HEK293 (cell line): Measurements from ENCODE around the gene ESRRA.

Source experiments
- CTCF ChIA-PET: fragments of 350-600 bp; formaldehyde crosslinking; extraction: SDS; loops from one replicate; lab custom pipeline; 2021; ENCODE audit warnings: antibody characterized with exemption; lab: Yijun Ruan, JAX
- POLR2A ChIA-PET: fragments of 300-600 bp; formaldehyde crosslinking; extraction: SDS; loops from one replicate; lab custom pipeline; 2020; ENCODE audit warnings: antibody characterized with exemption, inconsistent platforms; lab: Yijun Ruan, JAX
- H3K27ac ChIP-seq: fragments of 200-500 bp; sonication (Bioruptor generic); 2 replicates; pipeline ENCODE4 v1.5.1; 2014; ENCODE audit warnings: low read depth, low read length, control low read depth, inconsistent platforms; ENCODE audit errors: extremely low read depth
- H3K36me3 ChIP-seq, 2 experiments: fragments of 200-500 bp in 1 of 2; sonication (Bioruptor generic) in 1 of 2; 1 replicate in 1 of 2; 2 replicates in 1 of 2; pipeline ENCODE4 v1.5.1; 2014 to 2017; ENCODE audit warnings: inconsistent platforms in 2 of 2, low read length in 2 of 2; ENCODE audit not compliant: control insufficient read depth in 2 of 2, insufficient read depth in 1 of 2
- H3K4me1 ChIP-seq: fragments of 200-500 bp; sonication (Bioruptor generic); 2 replicates; pipeline ENCODE4 v1.5.1; 2014; ENCODE audit warnings: mild to moderate bottlenecking, low read length, inconsistent platforms; ENCODE audit not compliant: control insufficient read depth, insufficient read depth
- H3K4me3 ChIP-seq: 2 replicates; pipeline ENCODE4 v1.5.1; 2011; ENCODE audit warnings: low read depth, mild to moderate bottlenecking, control low read depth, low read length, moderate library complexity
- H3K9me3 ChIP-seq: fragments of 200-500 bp; sonication (Bioruptor generic); 2 replicates; pipeline ENCODE4 v1.5.1; 2014; ENCODE audit warnings: low read depth, low read length, inconsistent platforms; ENCODE audit not compliant: control insufficient read depth, insufficient read depth
- BCL11A ChIP-seq: fragments of 450-650 bp; formaldehyde crosslinking; IDR thresholded peaks from 2 replicates; pipeline ENCODE4 v1.5.1; 2016; ENCODE audit warnings: low read depth, missing biosample characterization, missing genetic modification characterization
- HOXC10 ChIP-seq: sonication (generic); formaldehyde crosslinking; IDR thresholded peaks from 2 replicates; pipeline ENCODE4 v1.8.1; 2023; ENCODE audit warnings: mild to moderate bottlenecking, missing genetic modification reagents
- HOXD13 ChIP-seq: sonication (generic); formaldehyde crosslinking; IDR thresholded peaks from 2 replicates; pipeline ENCODE4 v1.8.0; 2022; ENCODE audit warnings: missing genetic modification reagents, borderline replicate concordance
- KLF16 ChIP-seq: fragments of 450-650 bp; formaldehyde crosslinking; IDR thresholded peaks from 2 replicates; pipeline ENCODE4 v1.5.1; 2017; ENCODE audit warnings: missing biosample characterization, missing genetic modification characterization
- KLF8 ChIP-seq: fragments of 450-650 bp; formaldehyde crosslinking; IDR thresholded peaks from 2 replicates; pipeline ENCODE4 v1.5.1; 2016; ENCODE audit warnings: missing biosample characterization, missing genetic modification characterization
- MZF1 ChIP-seq: fragments of 450-650 bp; formaldehyde crosslinking; IDR thresholded peaks from 2 replicates; pipeline ENCODE4 v1.5.1; 2017; ENCODE audit warnings: missing biosample characterization, missing genetic modification characterization, borderline replicate concordance
- OVOL3 ChIP-seq: fragments of 450-650 bp; formaldehyde crosslinking; IDR thresholded peaks from 2 replicates; pipeline ENCODE4 v1.5.1; 2016; ENCODE audit warnings: missing biosample characterization, missing genetic modification characterization
- TRIM28 ChIP-seq: IDR thresholded peaks from 2 replicates; pipeline ENCODE4 v1.6.1; 2011; ENCODE audit warnings: low read length, control low read depth, borderline replicate concordance
- ZNF10 ChIP-seq: fragments of 450-650 bp; formaldehyde crosslinking; IDR thresholded peaks from 2 replicates; pipeline ENCODE4 v1.5.1; 2017; ENCODE audit warnings: missing biosample characterization, missing genetic modification characterization
- ZNF114 ChIP-seq: fragments of 450-650 bp; formaldehyde crosslinking; IDR thresholded peaks from 2 replicates; pipeline ENCODE4 v1.5.0; 2017; ENCODE audit warnings: missing biosample characterization, missing genetic modification characterization
- ZNF140 ChIP-seq: fragments of 450-650 bp; formaldehyde crosslinking; IDR thresholded peaks from 2 replicates; pipeline ENCODE4 v1.5.1; 2016; ENCODE audit warnings: missing biosample characterization, missing genetic modification characterization
- ZNF146 ChIP-seq: fragments of 450-650 bp; formaldehyde crosslinking; IDR thresholded peaks from 2 replicates; pipeline ENCODE4 v1.5.1; 2016; ENCODE audit warnings: missing biosample characterization, missing genetic modification characterization
- ZNF157 ChIP-seq: fragments of 450-650 bp; formaldehyde crosslinking; IDR thresholded peaks from 2 replicates; pipeline ENCODE4 v1.5.1; 2016; ENCODE audit warnings: missing biosample characterization, missing genetic modification characterization
- ZNF202 ChIP-seq: fragments of 450-650 bp; formaldehyde crosslinking; IDR thresholded peaks from 2 replicates; pipeline ENCODE4 v1.5.1; 2016; ENCODE audit warnings: missing biosample characterization, missing genetic modification characterization, borderline replicate concordance
- ZNF211 ChIP-seq: fragments of 450-650 bp; formaldehyde crosslinking; IDR thresholded peaks from 2 replicates; pipeline ENCODE4 v1.5.1; 2016; ENCODE audit warnings: low read depth, missing biosample characterization, missing genetic modification characterization
- ZNF23 ChIP-seq: fragments of 450-650 bp; formaldehyde crosslinking; IDR thresholded peaks from 2 replicates; pipeline ENCODE4 v1.5.1; 2016; ENCODE audit warnings: missing biosample characterization, missing genetic modification characterization, borderline replicate concordance
- ZNF26 ChIP-seq: fragments of 450-650 bp; formaldehyde crosslinking; IDR thresholded peaks from 2 replicates; pipeline ENCODE4 v1.5.1; 2016; ENCODE audit warnings: missing biosample characterization, missing genetic modification characterization
- ZNF280C ChIP-seq: fragments of 450-650 bp; formaldehyde crosslinking; IDR thresholded peaks from 2 replicates; pipeline ENCODE4 v1.5.1; 2016; ENCODE audit warnings: missing biosample characterization, missing genetic modification characterization
- ZNF324 ChIP-seq: fragments of 450-650 bp; formaldehyde crosslinking; IDR thresholded peaks from 2 replicates; pipeline ENCODE4 v1.5.1; 2016; ENCODE audit warnings: missing biosample characterization, missing genetic modification characterization
- ZNF449 ChIP-seq: fragments of 450-650 bp; formaldehyde crosslinking; IDR thresholded peaks from 2 replicates; pipeline ENCODE4 v1.5.1; 2017; ENCODE audit warnings: missing biosample characterization, mild to moderate bottlenecking, missing genetic modification characterization, moderate library complexity
- ZNF600 ChIP-seq: fragments of 450-650 bp; formaldehyde crosslinking; IDR thresholded peaks from 2 replicates; pipeline ENCODE4 v1.5.1; 2016; ENCODE audit warnings: missing biosample characterization, missing genetic modification characterization
- ZNF610 ChIP-seq: fragments of 450-650 bp; formaldehyde crosslinking; IDR thresholded peaks from 2 replicates; pipeline ENCODE4 v1.5.1; 2016; ENCODE audit warnings: missing biosample characterization, missing genetic modification characterization, borderline replicate concordance
- ZNF621 ChIP-seq: fragments of 450-650 bp; formaldehyde crosslinking; IDR thresholded peaks from 2 replicates; pipeline ENCODE4 v1.5.1; 2017; ENCODE audit warnings: missing biosample characterization, missing genetic modification characterization
- ZNF670 ChIP-seq: fragments of 450-650 bp; formaldehyde crosslinking; IDR thresholded peaks from 2 replicates; pipeline ENCODE4 v1.5.1; 2016; ENCODE audit warnings: missing biosample characterization, missing genetic modification characterization, low read depth
- ZNF677 ChIP-seq: fragments of 450-650 bp; IDR thresholded peaks from 2 replicates; pipeline ENCODE4 v1.5.0; 2018; ENCODE audit warnings: missing biosample characterization, mild to moderate bottlenecking, missing genetic modification characterization, moderate library complexity
- ZNF692 ChIP-seq: fragments of 450-650 bp; formaldehyde crosslinking; IDR thresholded peaks from 2 replicates; pipeline ENCODE4 v1.5.1; 2016; ENCODE audit warnings: missing biosample characterization, missing genetic modification characterization
- ZNF76 ChIP-seq: fragments of 450-650 bp; formaldehyde crosslinking; IDR thresholded peaks from 2 replicates; pipeline ENCODE4; 2016; ENCODE audit warnings: low read depth, missing biosample characterization, missing genetic modification characterization, borderline replicate concordance
- ZNF837 ChIP-seq: fragments of 450-650 bp; formaldehyde crosslinking; IDR thresholded peaks from 2 replicates; pipeline ENCODE4 v1.5.1; 2016; ENCODE audit warnings: missing biosample characterization, missing genetic modification characterization
- ZXDB ChIP-seq: fragments of 450-650 bp; formaldehyde crosslinking; IDR thresholded peaks from 2 replicates; pipeline ENCODE4 v1.5.1; 2016; ENCODE audit warnings: missing biosample characterization, missing genetic modification characterization

The ESRRA gene

GRCh38 chr11:64316672-64317324 lies 11.5 kb downstream of the ESRRA start (continued):
- TF ChIP-seq ZNF449 (no peak), ZNF10 (tag by site-specific recombination) (peak; percentile 65), ZNF23 (tag by site-specific recombination) (no peak), MZF1 (tag by site-specific recombination) (no peak), ZNF610 (peak; percentile 79; the same call in 1 of the 2 replicates), ZNF600 (tag by site-specific recombination) (0 out of 2 replicates have a peak, but pooled peaks have one; percentile 46), ZXDB (tag by site-specific recombination) (no peak), KLF8 (tag by site-specific recombination) (0 out of 2 replicates have a peak, but pooled peaks have one; percentile 67), BCL11A (tag by site-specific recombination) (no peak; the same call in 1 of the 2 replicates), TRIM28 (no peak)

DNA sequence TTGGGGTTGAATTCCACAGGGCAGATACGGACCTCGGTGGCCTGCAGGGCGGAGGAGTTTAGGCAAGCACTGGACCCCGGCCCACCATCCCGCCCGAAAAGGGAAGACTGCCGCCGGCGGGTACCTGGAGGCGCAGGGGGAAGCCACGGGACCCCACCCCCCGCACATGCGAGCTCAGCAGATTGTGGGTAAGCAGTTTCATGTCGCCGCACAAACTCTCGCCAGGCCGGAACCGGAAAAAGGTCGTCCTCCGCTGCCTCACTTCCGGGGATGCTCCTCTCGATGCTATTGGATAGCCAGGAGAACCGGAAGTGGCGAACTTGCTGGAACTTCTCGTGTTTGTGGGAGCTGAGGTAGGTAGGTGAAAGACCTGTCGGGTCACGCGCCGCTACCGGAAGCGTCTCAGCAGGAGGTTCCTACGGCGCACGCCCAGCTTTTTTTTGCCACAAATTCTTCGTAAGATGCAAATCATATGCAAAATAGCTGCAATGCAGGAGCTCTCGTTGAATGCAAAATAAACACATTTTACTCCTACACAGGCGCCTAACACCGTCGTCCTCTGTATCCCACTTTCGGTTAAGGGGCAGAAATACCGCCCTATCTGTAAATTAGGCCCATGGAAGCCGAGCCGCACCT lies 12.1 kb downstream of the ESRRA start, which contains the start of gene TRMT112:
TSS of gene TRMT112 (minus strand) at position 235 of the 636 bp plus-strand sequence. CDS start at position 202, 33 bp downstream.
- CTCF ChIA-PET: interaction anchor here (0.6 to 5.0 kb wide), 27 partner anchors 10 to 1645 kb away, joined by 3 to 85 read pairs (median 4); partner anchors contain the start of genes CCDC88B and LBHD1
- Histone ChIP-seq H3K27ac (peak within 1 kb of the TSS; percentile 88), H3K4me1 (no peaks in the 10 kb centered on the region), H3K9me3 (no peaks in the 10 kb centered on the region), H3K4me3 (peak within 1 kb of the TSS; percentile 90), H3K36me3 (peaks cover 0 to 58% of the 10 kb centered on the region in 2 experiments; a peak in 1 of 3 replicates)
- POLR2A ChIA-PET: interaction anchor here (0.6 to 4.0 kb wide), 34 partner anchors 8 to 136 kb away, joined by 3 to 43 read pairs (median 4); partner anchors contain the start of genes BAD, ESRRA, FKBP2 and PPP1R14B
- TF ChIP-seq HOXC10 (no peak), ZNF692 (tag by site-specific recombination) (no peak), ZNF837 (tag by site-specific recombination) (no peak), ZNF146 (tag by site-specific recombination) (no peak), ZNF670 (tag by site-specific recombination) (no peak), HOXD13 (CRISPR knock-in tag) (no peak), ZNF324 (tag by site-specific recombination) (no peak), ZNF211 (tag by site-specific recombination) (no peak), ZNF76 (tag by site-specific recombination) (peak; percentile 90), ZNF114 (tag by site-specific recombination) (no peak), ZNF202 (tag by site-specific recombination) (no peak), ZNF449 (no peak; the same call in 1 of the 2 replicates), OVOL3 (no peak), ZNF140 (no peak), ZNF26 (tag by site-specific recombination) (no peak), ZNF280C (tag by site-specific recombination) (no peak), ZNF157 (no peak), KLF16 (peak; percentile 65; the same call in 1 of the 2 replicates), ZNF621 (tag by site-specific recombination) (no peak), ZNF677 (no peak)
